T-helper 1 cell treated with Interleukin-12 subunit alpha and Interleukin-12 subunit beta and Interleukin-4 antibody, amounts not matched to agents 30 ng/mL and 1 ng/mL, for 36 hours (primary cell): ENCODE results near the gene FOXO4. TPM values are rescaled to one million over a fixed set of nuclear protein-coding genes. Genes with fewer than 3 reads are reported as not detected.

ENCODE experiments used
- intact Hi-C: fragments of 100-400 bp; cut with micrococcal nuclease; formaldehyde crosslinking; loops from one replicate; pipeline ENCODE4 v1.15.1; 2024
- total RNA-seq: library from RNA; stranded (reverse); gene quantifications from 2 replicates; pipeline ENCODE4 v1.2.3, GENCODE V29; 2022

The FOXO4 gene
- total RNA-seq, 1 donor from 2014 or later: 11.3 TPM

DNA sequence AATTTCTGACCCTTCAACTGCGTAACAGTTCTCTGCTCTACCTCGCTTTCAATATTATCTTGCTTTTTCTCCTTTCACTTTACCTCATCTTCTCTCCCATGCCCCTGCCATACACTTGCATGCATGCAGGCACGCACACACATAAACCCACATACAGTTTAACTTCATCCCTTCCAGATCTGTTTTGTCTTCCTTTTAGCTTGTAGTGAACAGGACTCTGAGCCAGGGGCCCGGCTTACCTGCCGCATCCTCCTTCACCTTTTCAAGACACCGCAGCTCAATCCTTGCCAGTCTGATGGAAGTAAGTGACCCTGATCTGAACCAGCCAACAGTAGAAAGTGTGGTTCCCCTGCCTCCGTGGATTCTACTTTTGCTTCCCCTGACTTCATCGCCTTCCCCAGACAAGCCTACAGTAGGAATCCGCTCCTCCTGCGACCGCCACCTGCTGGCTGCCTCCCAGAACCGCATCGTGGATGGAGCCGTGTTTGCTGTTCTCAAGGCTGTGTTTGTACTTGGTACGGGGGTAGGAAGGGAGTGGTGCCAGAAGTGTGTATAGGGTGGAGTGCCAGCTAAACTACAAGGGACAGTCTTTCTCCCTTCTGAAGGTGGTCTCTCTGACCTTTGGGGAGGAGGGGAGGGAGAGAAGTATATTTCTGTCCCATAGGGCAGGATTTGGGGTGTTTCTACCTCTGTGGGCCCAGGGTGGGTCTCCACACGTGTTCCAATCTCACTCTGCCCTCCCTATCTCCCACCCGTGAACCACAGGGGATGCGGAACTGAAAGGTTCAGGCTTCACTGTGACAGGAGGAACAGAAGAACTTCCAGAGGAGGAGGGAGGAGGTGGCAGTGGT is 33.5 kb downstream of the FOXO4 start:
- intact Hi-C loops: loop anchor here (1.0 kb wide), 6 partner anchors 11 to 159 kb away; partner anchors contain the start of genes IL2RG, MED12 and SNX12

DNA sequence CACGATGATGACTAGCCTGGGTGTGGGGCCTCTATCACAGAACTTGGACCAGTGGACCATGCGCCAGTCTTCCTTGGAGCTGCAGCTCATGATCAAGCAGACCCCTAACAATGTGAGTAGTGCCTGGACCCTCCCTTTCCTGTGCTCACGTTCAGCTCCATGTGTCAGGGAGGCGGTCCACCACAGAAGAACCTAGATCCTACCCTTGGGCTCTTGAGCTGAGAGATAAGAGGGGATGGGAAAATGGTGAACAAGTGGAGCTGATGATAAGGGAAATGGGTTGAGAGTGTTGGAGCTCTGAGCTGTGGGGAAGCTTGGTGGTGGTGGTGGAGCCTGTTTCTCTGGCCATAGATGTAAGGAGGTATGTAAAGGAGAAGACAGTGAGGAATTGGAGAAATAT is 35.9 kb downstream of the FOXO4 start:
- intact Hi-C loops: no loop called here

- intact Hi-C loops: no loop called here
Observed at GRCh38 chrX:71140440-71140839, 44.8 kb downstream of the FOXO4 start.

- intact Hi-C loops: no loop called here
Observed at GRCh38 chrX:71143508-71143907, 47.9 kb downstream of the FOXO4 start.

GRCh38 chrX:71144651-71145050 is 49.0 kb downstream of the FOXO4 start, which contains the start of gene NLGN3:
Gene NLGN3 (plus strand): TSS chrX:71144841. CDS start chrX:71147750, 2,909 bp downstream.
- intact Hi-C loops: no loop called here

- intact Hi-C loops: no loop called here
Observed at GRCh38 chrX:71147496-71148277, 52.0 kb downstream of the FOXO4 start.

DNA sequence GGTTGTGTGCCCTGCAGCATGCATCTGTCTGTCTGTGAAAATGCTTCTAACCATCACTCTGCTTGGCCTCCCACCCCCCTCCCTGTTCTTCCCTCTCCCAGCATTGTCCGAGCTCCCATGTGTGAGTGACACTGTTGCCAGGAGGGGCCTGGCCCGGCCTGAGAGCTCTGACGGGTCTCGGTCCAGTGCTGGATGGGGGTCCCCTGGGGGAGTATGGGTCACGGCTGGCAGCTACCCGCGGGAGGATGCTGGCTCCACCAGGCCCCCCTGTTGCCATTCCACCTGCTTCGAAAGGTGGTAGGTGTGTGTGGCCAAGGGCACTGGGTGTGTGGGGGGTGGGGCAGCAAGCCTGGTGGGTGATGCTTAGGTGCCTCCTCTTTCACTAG is 52.6 kb downstream of the FOXO4 start:
- intact Hi-C loops: no loop called here

DNA sequence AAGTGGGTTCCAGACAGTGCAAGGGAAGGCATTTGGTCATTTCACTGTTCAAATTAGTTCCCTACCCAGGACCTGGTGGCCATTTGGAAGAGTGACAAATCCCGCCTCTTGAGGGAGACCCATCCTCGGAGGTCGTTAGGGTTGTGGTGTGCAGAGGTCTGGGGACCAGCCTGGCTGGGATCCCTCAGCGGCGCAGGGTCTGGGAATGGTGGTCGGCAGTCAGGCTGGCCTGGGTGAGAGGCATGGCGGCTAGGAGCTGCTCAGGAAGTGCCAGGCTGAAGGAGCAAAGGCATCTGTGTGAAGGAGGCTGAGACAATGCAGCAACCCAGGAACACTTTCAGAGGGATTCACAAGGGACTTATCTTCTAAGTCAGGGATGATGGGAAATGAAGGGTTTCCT is 55.7 kb downstream of the FOXO4 start:
- intact Hi-C loops: no loop called here

Other genes starting within 250 kb of the FOXO4 start
- gene TEX11, start 187.1 kb upstream of the FOXO4 start, total RNA-seq: not detected in 2 replicates
- not detected in 2 replicates for gene SLC7A3, start 164.8 kb upstream of the FOXO4 start, total RNA-seq
- gene SNX12, start 27.5 kb upstream of the FOXO4 start, total RNA-seq: 43.9 and 47.0 TPM in 2 replicates
- gene CXorf65, start 10.9 kb downstream of the FOXO4 start, total RNA-seq: 25.9 and 39.8 TPM in 2 replicates
- 739 and 752 TPM in 2 replicates for gene IL2RG, start 15.7 kb downstream of the FOXO4 start, total RNA-seq
- gene MED12, start 22.7 kb downstream of the FOXO4 start, total RNA-seq: 74.6 and 87.2 TPM in 2 replicates
- 2.3 and 3.1 TPM in 2 replicates for gene NLGN3, start 49.0 kb downstream of the FOXO4 start, total RNA-seq
- not detected in 2 replicates for gene GJB1, start 127.4 kb downstream of the FOXO4 start, total RNA-seq
- gene ZMYM3, start 158.3 kb downstream of the FOXO4 start, total RNA-seq: 13.5 and 16.3 TPM in 2 replicates
- 436 and 444 TPM in 2 replicates for gene NONO, start 187.8 kb downstream of the FOXO4 start, total RNA-seq
- gene ITGB1BP2, start 205.9 kb downstream of the FOXO4 start, total RNA-seq: 5.3 and 6.2 TPM in 2 replicates